T47D (cell line): ENCODE data around the gene AKR1C3.
"Not testable (repeated sequence)": the region's sequence is repeated elsewhere in the genome, so short reads cannot be mapped to it uniquely, and the experiment has no call there.

Experiments
- DNase-seq, 2 experiments: peaks; one replicate each; pipeline versions ENCODE4 v3.0.0 to v3.0.0-alpha.2; 2011 to 2012; ENCODE audit warnings: low read depth in 1 of 2, low spot score in 1 of 2
- JUND ChIP-seq: IDR thresholded peaks from 2 replicates; pipeline ENCODE4 v1.6.1; 2012; ENCODE audit warnings: low read depth
- in situ Hi-C: cut with HindIII; loops from 2 replicates; pipeline ENCODE4 v1.10.0; 2016; ENCODE audit warnings: low sequenced_read_pairs, low pct_unique_long_range_greater_than_20kb

Gene AKR1C3

DNA sequence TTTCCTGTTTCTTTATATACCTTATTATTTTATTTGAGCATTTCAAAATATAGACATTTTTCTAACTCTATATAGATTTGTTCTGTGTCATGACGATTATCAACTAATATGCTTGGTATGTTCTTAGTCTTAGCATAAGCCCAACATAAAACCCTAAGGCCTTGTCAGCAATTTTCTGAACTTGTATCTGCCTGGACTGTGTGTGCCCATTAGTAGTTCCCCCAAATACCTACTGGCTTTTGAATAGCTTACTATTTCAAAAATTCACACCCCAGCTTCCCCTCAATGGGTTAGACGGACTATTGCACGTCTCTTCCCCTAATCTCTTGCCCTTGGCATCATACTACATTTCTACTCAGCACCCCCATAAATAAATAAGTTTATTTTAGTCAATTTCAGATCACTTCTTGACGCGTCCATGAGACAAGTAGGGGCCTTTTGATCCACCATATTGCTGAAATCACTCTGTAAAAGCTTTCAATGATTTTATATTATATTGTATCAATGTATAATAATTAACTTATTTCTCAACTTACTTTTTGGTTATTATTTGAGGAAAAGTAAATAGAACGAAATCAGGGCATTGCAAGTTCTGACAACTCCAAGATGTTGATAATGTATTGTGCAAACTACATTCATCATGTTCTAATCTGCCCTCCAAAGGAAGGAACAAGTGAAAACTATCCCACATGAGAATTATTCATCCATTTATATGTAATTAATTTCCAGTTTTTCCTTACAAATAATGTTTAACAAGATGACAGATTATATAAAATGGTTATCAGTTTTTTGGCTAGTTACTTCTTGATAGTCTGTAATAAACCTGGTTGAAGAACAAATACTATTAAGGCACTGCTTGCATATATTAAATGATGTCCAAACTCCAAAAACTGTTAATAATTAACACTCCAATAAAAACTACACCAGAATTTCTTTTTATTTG, 1.1 kb upstream of the AKR1C3 start:
- no peak for DNase-seq
- no peak for TF ChIP-seq JUND
- in situ Hi-C loops: no loop called here

DNA sequence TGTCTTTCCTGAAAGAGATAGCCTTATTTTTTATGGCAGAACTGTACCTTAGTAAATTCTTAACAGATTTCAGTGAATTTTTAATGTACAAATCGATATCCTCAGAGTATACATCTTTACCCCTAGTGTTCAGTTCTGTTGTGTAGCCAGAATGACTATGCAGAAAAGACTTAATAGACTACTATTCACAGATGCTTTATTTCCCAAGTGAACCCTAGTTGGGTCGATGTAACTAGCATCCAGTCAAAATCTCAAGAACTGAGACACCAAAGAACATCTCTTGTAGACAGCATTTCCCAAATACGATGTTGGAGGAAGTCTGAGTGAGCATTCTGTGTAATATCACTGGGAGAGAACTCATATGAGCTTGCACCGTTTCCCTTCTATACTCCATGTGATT, 1.5 kb downstream of the AKR1C3 start:
- in situ Hi-C loops: no loop called here
- TF ChIP-seq JUND: no peak
- DNase-seq: no peak

DNA sequence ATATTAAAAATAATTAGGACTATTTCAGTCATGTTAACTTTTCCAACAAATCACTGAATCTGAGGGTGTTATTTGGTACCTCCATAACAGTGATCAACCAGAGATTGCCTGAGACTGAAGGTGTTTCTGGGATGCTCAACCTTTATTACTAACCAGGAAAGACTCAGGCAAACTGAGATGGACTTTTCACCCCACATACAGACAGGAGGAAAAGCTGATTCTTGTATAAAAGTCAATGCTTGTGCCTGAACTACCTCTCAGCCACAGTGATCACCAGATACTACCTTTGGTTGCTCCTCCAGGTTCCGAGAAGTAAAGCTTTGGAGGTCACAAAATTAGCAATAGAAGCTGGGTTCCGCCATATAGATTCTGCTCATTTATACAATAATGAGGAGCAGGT, 1.9 kb downstream of the AKR1C3 start:
- no peak for DNase-seq
- in situ Hi-C loops: no loop called here
- no peak for TF ChIP-seq JUND

DNA sequence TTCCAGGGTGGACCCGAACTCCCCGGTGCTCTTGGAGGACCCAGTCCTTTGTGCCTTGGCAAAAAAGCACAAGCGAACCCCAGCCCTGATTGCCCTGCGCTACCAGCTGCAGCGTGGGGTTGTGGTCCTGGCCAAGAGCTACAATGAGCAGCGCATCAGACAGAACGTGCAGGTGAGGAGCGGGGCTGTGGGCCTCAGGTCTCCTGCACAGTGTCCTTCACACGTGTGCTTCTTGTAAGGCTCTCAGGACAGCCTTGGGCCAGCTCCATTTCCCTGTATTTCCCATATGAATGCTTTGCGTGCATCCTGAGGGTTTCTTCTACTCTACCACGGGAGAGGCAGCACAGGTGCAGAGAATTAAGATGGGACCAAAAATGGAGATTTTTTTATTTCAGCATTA, 8.3 kb downstream of the AKR1C3 start:
- in situ Hi-C loops, DNase-seq: not testable (repeated sequence)

DNA sequence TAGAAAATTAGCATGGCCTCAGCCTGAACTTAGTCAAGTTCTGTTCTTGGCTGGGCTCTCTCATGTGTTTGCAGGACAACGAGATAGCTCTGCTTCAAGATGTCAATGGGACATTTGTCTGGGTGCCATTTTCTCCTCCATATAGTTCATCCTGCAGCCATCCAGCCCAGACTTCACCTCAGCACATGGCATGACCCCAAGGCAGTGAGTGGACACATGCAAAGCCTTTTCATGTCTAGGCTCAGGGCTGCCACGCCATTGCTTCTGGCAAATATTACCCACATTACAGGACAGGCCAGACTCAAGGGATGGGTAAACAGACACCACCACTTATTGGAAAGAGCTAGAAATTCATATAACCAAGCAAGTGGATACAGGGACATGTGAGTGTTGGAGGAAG, 9.3 kb downstream of the AKR1C3 start:
- in situ Hi-C loops: no loop called here
- TF ChIP-seq JUND: no peak

DNA sequence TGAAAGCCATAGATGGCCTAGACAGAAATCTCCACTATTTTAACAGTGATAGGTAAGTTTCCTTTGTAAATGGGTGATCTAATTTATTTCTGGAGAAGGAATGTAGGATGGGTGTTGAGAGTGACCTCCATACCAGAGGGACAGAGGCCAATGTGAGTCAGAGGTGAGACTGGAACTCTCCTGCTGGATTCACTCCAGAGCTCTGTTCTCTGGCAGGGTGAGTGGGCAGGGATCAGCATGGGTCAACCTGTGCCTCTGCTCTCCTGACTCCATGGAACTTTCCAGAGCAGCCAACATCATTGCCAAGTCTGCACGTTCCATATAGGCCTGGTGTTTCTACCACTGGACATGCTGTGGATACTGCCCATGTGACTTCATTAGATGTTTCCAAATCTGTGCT, 11.4 kb downstream of the AKR1C3 start:
- DNase-seq: no peak
- TF ChIP-seq JUND: no peak
- in situ Hi-C loops: no loop called here

More for the DNA sequence above, 9.3 kb downstream of the AKR1C3 start:
- no peak for DNase-seq

DNA sequence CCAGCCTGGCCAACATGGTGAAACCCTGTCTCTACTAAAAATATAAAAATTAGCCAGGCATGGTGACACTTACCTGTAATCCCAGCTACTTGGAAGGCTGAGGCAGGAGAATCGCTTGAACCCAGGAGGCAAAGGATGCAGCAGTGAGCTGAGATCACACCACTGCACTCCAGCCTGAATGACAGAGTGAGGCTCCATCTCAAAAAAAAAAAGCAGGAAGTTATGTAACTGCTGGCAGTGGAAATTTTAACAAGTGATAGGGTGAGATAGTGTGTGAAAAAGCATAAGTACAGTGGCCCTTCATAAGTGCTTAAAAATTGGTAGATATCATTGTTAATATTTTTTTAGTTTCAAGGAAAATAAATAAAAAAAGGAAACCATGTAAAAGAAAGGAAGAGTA, 12.3 kb downstream of the AKR1C3 start:
- DNase-seq: no peak
- in situ Hi-C loops: no loop called here
- no peak for TF ChIP-seq JUND

DNA sequence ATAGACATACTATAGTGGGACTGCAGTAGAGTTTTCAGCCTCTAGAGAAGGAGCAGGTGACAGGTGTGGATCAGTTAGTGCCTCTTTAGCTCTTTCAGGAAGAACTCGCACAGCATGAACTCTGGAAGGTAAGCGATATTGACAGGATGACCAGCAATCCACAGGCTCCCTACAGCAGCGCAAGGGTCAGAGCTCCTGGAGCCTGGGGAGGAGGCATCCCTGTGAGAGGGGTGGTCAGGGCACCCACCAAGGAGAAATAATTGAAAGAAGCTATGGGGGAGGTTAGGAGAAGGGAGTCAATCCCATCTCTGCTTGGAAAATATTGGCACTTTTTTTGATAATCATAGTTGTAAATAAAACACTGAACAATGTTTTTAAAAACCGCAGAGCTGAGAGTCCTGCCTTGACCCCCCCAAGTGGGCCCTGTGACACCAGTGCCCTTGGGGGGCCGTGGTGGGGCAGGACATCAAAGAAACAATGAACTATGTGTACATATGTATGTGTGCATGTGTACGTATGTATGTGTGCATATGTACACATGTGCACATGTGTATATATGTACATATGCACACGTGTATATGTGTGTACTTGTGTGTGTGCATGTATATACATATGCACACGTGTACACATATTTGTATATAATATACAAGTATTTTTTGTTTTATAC, 13.8 kb downstream of the AKR1C3 start:
- TF ChIP-seq JUND: no peak
- DNase-seq: no peak
- in situ Hi-C loops: no loop called here

DNA sequence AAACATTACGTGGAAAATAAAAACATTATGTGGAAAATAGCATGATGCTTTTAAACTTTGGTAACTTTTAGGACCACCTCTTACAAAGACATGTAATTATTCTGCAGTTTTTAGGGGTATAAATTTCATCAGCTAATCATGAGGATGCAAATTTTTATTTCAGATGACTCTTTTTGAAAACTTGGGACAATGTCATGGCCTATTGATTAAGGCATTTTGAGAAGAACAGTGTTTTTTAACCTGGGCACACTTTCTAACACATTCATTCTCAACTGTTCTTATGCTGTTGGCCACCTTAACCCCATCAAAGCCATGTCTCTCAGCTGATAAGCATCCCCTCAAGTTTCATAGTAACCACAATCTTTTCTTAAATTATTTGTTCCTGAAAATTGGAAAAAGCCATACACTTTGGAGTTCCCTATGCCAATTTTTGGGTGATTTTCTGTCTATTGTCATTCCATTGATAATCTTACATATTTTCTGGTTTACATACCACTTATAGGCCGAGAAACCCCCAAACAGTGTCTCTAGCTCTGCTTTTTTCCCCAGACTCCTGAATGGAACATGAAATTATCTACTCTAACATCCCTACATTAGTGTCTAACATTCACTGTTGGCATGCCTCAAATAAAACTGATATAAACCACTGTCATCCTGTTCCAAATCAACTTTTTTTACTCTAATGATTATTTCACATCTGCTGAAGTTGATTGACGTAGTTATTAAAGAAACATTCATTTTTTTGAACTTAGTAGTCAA, 14.6 kb downstream of the AKR1C3 start:
- DNase-seq: no peak
- no peak for TF ChIP-seq JUND
- in situ Hi-C loops: no loop called here

DNA sequence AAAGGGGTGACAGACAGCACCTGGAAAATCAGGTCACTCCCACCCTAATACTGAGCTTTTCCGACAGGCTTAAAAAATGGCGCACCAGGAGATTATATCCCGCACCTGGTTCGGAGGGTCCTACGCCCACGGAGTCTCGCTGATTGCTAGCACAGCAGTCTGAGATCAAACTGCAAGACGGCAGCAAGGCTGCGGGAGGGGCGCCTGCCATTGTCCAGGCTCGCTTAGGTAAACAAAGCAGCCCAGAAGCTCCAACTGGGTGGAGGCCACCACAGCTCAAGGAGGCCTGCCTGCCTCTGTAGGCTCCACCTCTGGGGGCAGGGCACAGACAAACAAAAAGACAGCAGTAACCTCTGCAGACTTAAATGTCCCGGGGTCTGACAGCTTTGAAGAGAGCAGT, 15.6 kb downstream of the AKR1C3 start:
- in situ Hi-C loops, DNase-seq: not testable (repeated sequence)

DNA sequence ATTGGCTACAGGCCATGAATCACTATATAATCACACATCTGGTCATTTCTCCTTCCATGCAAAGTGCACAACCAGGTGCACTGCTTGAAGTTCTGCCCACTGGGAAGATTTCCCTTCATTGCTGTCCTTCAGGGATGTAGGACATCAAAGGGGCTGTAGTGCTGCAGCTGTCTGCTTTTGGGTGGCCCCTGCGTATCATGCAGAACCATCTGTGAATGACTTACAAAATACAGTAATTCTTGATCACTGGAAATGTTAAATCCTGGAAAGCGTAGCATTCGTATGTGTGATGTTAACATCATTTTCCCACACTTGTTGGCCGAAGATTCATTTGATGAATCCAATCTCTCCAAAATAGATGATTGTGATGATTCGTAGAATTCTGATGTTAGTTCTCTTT, 22.4 kb downstream of the AKR1C3 start:
- in situ Hi-C loops: no loop called here
- no peak for TF ChIP-seq JUND
- DNase-seq: no peak

DNA sequence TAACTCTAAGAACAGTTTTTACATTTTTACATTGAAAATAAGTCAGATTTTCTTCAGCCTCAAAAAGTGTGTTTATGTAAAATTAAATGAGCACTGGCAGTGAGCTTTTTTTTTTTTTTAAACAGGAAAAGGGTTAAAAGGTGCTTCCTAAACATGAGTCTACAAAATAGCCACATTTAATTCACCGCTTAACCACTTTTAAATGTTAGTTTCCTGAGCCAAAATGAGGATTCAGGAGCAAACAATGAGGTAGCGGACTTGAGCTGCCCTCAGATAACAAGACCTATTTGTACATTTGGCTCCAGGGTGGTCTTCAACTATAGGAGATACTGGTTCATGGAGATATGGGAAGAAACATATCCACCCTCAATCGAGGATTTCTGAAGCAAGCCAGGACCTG, 22.8 kb downstream of the AKR1C3 start:
- no peak for TF ChIP-seq JUND
- no peak for DNase-seq
- in situ Hi-C loops: no loop called here

DNA sequence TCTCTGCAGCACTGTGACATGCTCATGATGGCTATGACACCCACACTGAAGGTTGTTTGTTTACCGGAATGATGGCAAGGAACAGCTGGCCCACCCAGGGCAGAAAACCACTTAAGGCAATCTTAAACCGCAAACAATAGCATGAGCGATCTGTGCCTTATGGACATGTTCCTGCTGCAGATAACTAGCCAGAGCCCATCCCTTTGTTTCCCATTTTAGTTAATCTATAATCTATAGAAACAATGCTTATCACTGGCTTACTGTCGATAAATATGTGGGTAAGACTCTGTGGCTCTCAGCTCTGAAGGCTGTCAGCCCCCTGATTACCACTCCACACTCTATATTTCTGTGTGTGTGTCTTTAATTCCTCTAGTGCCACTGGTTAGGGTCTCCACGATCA, 25.8 kb downstream of the AKR1C3 start:
- DNase-seq, in situ Hi-C loops: not testable (repeated sequence)
